GM18870 (cell line): ENCODE measurements around the gene CNMD.
A peak's percentile ranks its signal among the peaks of the same experiment; 100 is the strongest.
"Not testable (repeated sequence)": the region's sequence is repeated elsewhere in the genome, so short reads cannot be mapped to it uniquely, and the experiment has no call there.

ENCODE experiments used
- ATAC-seq: cut with Tn5 transposase; IDR thresholded peaks from one replicate; pipeline ENCODE4 v1.9.1; 2021; ENCODE audit warnings: moderate library complexity; ENCODE audit not compliant: unreplicated experiment

CNMD gene

GRCh38 chr13:52695856-52696255 lies 43.8 kb downstream of the CNMD start:
- peak; percentile 70 for ATAC-seq

DNA sequence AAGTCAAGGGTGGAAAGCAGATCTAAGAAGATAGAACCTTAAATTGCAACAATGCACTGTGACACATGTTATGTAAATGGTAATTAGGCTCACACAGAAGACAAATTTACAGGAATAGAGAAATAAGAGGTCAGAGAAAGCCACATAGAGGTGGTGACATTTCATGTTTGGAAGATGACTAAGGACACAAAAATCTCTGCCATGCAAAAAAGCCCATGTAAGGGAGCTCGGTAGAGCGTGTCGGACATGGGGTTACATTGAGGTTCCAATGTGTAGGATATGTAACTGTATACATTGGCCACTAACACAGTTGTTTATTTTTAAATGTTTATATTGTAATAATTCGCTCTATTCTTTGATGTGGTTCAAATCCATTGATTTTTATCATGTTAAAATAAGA lies 53.2 kb downstream of the CNMD start:
- no peak for ATAC-seq

GRCh38 chr13:52685806-52686205 lies 53.8 kb downstream of the CNMD start:
- ATAC-seq, result not testable (repeated sequence)

GRCh38 chr13:52677823-52678222 lies 61.8 kb downstream of the CNMD start:
- no peak for ATAC-seq

DNA sequence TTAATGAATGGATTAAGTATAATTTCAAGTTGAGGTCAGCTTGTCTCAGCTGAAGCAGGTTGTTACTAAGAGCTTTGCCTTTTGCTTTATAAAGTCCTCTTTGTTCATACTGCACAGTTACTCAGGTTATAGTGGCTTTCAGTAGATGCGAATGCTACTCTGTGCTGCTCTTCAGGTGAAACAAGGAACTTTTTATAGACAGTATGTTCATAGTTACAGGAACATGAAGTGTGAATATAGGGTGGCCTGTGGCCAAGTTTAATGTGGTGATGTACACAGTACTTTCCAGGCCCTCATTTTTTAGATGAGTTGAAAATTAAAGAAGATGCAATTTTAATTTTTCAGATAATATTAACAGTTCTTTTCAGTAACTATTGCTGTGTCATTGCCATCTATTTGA lies 66.2 kb downstream of the CNMD start:
- no peak for ATAC-seq

- no peak for ATAC-seq
These were observed 68.9 kb downstream of the CNMD start for GRCh38 chr13:52670726-52671125.

GRCh38 chr13:52669677-52670076 lies 69.9 kb downstream of the CNMD start:
- no peak for ATAC-seq

DNA sequence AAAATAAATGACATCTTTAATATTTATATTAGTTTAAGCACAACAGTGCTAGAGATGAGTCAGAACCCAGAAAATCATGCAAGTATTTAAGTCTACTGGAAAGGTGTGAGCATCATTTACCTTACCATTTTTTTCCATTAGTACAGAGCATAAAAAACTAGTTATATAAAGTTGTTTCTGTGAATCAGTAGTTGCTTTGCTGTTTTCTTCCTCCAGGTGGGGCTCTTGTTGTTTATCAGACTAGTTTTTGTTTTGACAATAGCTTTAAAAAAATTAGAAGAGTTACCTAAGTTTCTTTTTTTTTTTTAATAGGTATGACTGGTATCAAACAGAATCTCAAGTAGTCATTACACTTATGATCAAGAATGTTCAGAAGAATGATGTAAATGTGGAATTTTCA lies 74.3 kb downstream of the CNMD start:
- ATAC-seq, result no peak

GRCh38 chr13:52664272-52664671 lies 75.3 kb downstream of the CNMD start:
- ATAC-seq, result no peak

DNA sequence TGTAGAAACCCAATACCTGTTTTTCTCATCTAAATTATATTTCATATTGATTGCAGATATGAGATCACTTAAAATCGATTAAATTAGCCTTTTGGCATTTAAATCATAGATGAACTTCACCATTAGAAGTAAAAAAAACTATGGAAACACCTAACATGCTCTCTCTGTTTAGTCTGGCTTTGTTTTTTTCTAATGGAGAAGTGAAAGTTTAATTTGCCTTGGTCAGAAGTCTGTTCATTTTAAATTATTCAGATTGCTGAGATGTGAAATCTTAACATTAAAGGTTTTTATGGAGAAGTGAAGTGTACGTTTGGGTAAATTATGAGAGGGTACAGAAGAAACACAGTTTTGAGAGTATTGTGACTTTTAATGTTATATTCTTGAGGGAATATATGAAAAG lies 80.3 kb downstream of the CNMD start:
- no peak for ATAC-seq
